Fibroblast of skin of back (primary cell): ENCODE results near the gene DEFB124.

Source experiments
- DNase-seq: peaks from one replicate; pipeline ENCODE4 v3.0.0-alpha.2; 2013

The DEFB124 gene

GRCh38 chr20:31425797-31426196 lies 49.1 kb downstream of the DEFB124 start:
- no peak for DNase-seq

- DNase-seq = no peak
These were observed 56.6 kb downstream of the DEFB124 start for GRCh38 chr20:31418307-31418706.

- DNase-seq = no peak
These were observed 59.3 kb downstream of the DEFB124 start for GRCh38 chr20:31415653-31416052.
